Heart left ventricle (tissue), 16 donors: ENCODE data around the gene OR6N2. TPM values are rescaled to one million over a fixed set of nuclear protein-coding genes. Genes with fewer than 3 reads are reported as not detected.
A peak's percentile ranks its signal among the peaks of the same experiment; 100 is the strongest.

ENCODE experiments used
- ATAC-seq, 4 donors: fragments of 200-7000 bp; cut with Tn5 transposase; one replicate each; pipeline ENCODE4 v1.9.1; 2020 to 2022; ENCODE audit warnings: moderate library complexity in 4 of 4, mild to moderate bottlenecking in 3 of 4, moderate number of reproducible peaks in 1 of 4
- DNase-seq, 5 donors: peaks; one replicate each; pipeline ENCODE4 v3.0.0-alpha.2; 2020
- H3K27ac ChIP-seq, 12 donors: fragments of 200-600 bp; sonication (generic) in 4 of 12; one replicate each; pipeline versions ENCODE4 v1.5.0 to v1.8.0; 2016 to 2022; ENCODE audit warnings: mild to moderate bottlenecking in 2 of 12
- H3K27me3 ChIP-seq, 9 donors: fragments of 200-600 bp; sonication (generic) in 2 of 9; one replicate each; pipeline versions ENCODE4 v1.5.1 to v1.8.0; 2016 to 2022; ENCODE audit warnings: mild to moderate bottlenecking in 3 of 9
- H3K36me3 ChIP-seq, 9 donors: fragments of 200-600 bp; sonication (generic) in 2 of 9; one replicate each; pipeline versions ENCODE4 v1.5.0 to v1.8.0; 2018 to 2022; ENCODE audit warnings: mild to moderate bottlenecking in 2 of 9
- H3K4me1 ChIP-seq, 12 donors: fragments of 200-600 bp; sonication (generic) in 4 of 12; one replicate each; pipeline versions ENCODE4 v1.5.0 to v1.8.0; 2016 to 2022; ENCODE audit warnings: mild to moderate bottlenecking in 3 of 12
- H3K4me3 ChIP-seq, 12 donors: fragments of 200-600 bp; sonication (generic) in 4 of 12; one replicate each; pipeline versions ENCODE4 v1.5.0 to v1.8.0; 2017 to 2022; ENCODE audit warnings: mild to moderate bottlenecking in 9 of 12, moderate library complexity in 4 of 12
- H3K9me3 ChIP-seq, 12 donors: fragments of 200-600 bp; sonication (generic) in 4 of 12; one replicate each; pipeline versions ENCODE4 v1.5.0 to v1.8.0; 2016 to 2022; ENCODE audit warnings: mild to moderate bottlenecking in 1 of 12
- POLR2A ChIP-seq, 2 donors: fragments of 450-650 bp; IDR thresholded peaks; one replicate each; pipeline ENCODE4 v1.6.1; 2017; ENCODE audit warnings: antibody characterized with exemption in 2 of 2, mild to moderate bottlenecking in 2 of 2, moderate library complexity in 2 of 2
- WGBS, 4 donors: extraction: QIAGEN DNeasy Blood & Tissue Kit in 2 of 4; methylation state at CpG; one replicate each; pipeline versions ENCODE4 v1.1.5 to v1.1.7; 2013 to 2018; 5-methylcytosine and 5-hydroxymethylcytosine counted together
- intact Hi-C, 10 donors: fragments of 100-400 bp; cut with DNase I; formaldehyde crosslinking; loops; one replicate each; pipeline versions ENCODE4 v1.11.1 to v1.14.2; 2022
- polyA plus RNA-seq, 2 donors: library from polyadenylated mRNA; stranded (reverse); fragments of 200-250 nt; gene quantifications; one replicate each; pipeline ENCODE4 v1.2.3, GENCODE V29; 2013
- total RNA-seq, 9 donors: library from RNA; depleted of rRNA in 2 of 9; stranded (reverse); fragments of >200 nt in 2 of 9; fragmentation: NEBNext Ultra II Directional in 3 of 9; extraction: Animal tissue kit (Norgen Biotek cat#: 25700) in 3 of 9; gene quantifications; one replicate each; pipeline versions ENCODE4 v1.1.0 to v1.2.4, GENCODE V29; 2016 to 2023
- TF ChIP-seq, protein P1 (sequence below), 12 donors: fragments of 200-600 bp; sonication (generic) in 4 of 12; IDR thresholded peaks; one replicate each; pipeline versions ENCODE4 v1.5.0 to v1.8.0; 2018 to 2022; ENCODE audit warnings: antibody characterized with exemption in 12 of 12, mild to moderate bottlenecking in 5 of 12
- donor health status: ischemic (EF 13 %, LVEDD 7.1; RV severe dilation, severe dysfunction).
- donor health status: healthy with polysubstance abuse.
- donor health status: DM: no; HTN: yes; CAD: no.
- donor health status: DM: no; HTN: no; CAD: no.
- donor health status: ischemic (EF 25% LVEDD 6.9; RV normal size, moderate dysfunction).
- donor health status: ischemic (EF 25% LVEDD 5.7; RV mildly dilated, moderate dysfunction).
- donor health status: healthy.
- donor health status: DM: yes; HTN: yes; CAD: no.
- donor health status: ischemic (EF 35%, LVEDD 5.7; RV mildly dilated, moderate dysfunction).
- donor health status: nonischemic (EF 11% LVEDD 7.7; RV severe dilation, severe dysfunction).
- donor health status: DM: yes; HTN: yes; CAD: no.
- donor health status: PGD.
- donor health status: ischemic (EF 29% LVEDD 5.4; RV normal size, mild dysfunction).
- donor health status: nonischemic (EF 23%, LVEDD 6.1; RV moderate dilation, normal function).

Gene OR6N2
- total and polyA plus RNA-seq, 11 donors: not detected

DNA sequence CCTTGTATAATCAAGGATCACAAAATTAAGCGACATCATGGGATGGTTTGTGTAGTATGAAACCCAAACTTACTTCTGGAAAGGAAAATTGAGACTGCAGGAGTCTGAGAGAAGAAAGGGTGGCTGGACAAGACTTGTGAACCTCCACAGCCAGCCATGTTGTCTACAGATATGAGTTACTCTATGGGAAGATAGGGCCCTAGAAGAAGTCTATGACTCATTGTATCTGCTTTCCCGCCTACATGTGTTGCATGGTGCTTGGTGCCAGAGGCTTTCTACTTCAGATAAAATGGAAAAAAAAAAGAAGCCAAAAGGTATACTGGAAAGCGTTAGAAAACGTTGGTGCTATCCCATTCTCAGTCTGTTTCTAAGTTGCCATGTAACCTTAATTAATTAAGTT is 18.7 kb upstream of the OR6N2 start:
- Histone ChIP-seq H3K27ac (peak overlapping the region in 1 of 12 donors; percentile 76), H3K27me3 (peaks cover 0 to 15% (median 0%) of the 10 kb centered on the region in 9 donors), H3K4me1 (peaks cover 0 to 31% (median 0%) of the 10 kb centered on the region in 12 donors), H3K9me3 (no peaks in the 10 kb centered on the region), H3K36me3 (no peaks in the 10 kb centered on the region), H3K4me3 (no peak overlapping the region)
- TF ChIP-seq, protein P1, sequence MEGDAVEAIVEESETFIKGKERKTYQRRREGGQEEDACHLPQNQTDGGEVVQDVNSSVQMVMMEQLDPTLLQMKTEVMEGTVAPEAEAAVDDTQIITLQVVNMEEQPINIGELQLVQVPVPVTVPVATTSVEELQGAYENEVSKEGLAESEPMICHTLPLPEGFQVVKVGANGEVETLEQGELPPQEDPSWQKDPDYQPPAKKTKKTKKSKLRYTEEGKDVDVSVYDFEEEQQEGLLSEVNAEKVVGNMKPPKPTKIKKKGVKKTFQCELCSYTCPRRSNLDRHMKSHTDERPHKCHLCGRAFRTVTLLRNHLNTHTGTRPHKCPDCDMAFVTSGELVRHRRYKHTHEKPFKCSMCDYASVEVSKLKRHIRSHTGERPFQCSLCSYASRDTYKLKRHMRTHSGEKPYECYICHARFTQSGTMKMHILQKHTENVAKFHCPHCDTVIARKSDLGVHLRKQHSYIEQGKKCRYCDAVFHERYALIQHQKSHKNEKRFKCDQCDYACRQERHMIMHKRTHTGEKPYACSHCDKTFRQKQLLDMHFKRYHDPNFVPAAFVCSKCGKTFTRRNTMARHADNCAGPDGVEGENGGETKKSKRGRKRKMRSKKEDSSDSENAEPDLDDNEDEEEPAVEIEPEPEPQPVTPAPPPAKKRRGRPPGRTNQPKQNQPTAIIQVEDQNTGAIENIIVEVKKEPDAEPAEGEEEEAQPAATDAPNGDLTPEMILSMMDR (IDR thresholded peaks at IDR 0.05): no peak
- TF ChIP-seq POLR2A (IDR thresholded peaks at IDR 0.05): no peak
- 83 to 85% (median 83%) methylated on average over 4 of the region's 4 CpGs for WGBS, 4 donors
- ATAC-seq: no peak
- DNase-seq: no peak
- intact Hi-C loops: no loop called here

DNA sequence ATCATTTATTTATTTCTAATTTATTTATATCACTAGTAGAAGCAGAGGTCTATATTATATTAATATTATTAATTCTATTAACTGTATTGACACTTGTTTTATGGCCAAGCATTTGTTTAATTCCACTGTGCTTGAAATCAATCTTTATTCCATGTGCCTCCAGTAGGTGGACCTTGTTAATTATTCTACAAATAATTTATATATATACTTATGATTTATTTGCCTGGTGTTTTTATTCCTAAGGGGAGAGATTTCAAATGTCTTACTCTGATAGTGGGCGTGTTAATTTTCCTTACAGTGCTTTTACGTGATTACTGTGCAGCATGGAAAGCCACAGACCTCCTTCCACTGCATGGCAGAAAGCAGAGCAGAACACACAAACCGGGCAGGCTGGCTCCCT is 17.5 kb upstream of the OR6N2 start:
- Histone ChIP-seq H3K9me3 (no peaks in the 10 kb centered on the region), H3K4me3 (no peak overlapping the region), H3K36me3 (no peaks in the 10 kb centered on the region), H3K4me1 (peaks cover 0 to 30% (median 0%) of the 10 kb centered on the region in 12 donors), H3K27me3 (peaks cover 0 to 15% (median 0%) of the 10 kb centered on the region in 9 donors), H3K27ac (no peak overlapping the region)
- DNase-seq (no peak), ATAC-seq (no peak)
- WGBS, 4 donors: 55 to 79% (median 70%) methylated on average over 3 of the region's 3 CpGs
- TF ChIP-seq POLR2A (IDR thresholded peaks at IDR 0.05): no peak
- TF ChIP-seq, protein P1 (IDR thresholded peaks at IDR 0.05): peak in 2 of 12 donors; percentile 5 to 11
- intact Hi-C loops: no loop called here

- Histone ChIP-seq H3K4me1 (no peaks in the 10 kb centered on the region), H3K27me3 (peaks cover 0 to 15% (median 0%) of the 10 kb centered on the region in 9 donors), H3K9me3 (no peaks in the 10 kb centered on the region), H3K27ac (no peak overlapping the region), H3K4me3 (no peak overlapping the region), H3K36me3 (no peaks in the 10 kb centered on the region)
- 62 to 74% (median 66%) methylated on average over 6 of the region's 6 CpGs for WGBS, 4 donors
- DNase-seq: no peak
- intact Hi-C loops: no loop called here
- no peak for ATAC-seq
- no peak for TF ChIP-seq POLR2A (IDR thresholded peaks at IDR 0.05)
- TF ChIP-seq, protein P1 (IDR thresholded peaks at IDR 0.05): no peak
Observed at GRCh38 chr1:158794247-158794646, 13.2 kb upstream of the OR6N2 start.

DNA sequence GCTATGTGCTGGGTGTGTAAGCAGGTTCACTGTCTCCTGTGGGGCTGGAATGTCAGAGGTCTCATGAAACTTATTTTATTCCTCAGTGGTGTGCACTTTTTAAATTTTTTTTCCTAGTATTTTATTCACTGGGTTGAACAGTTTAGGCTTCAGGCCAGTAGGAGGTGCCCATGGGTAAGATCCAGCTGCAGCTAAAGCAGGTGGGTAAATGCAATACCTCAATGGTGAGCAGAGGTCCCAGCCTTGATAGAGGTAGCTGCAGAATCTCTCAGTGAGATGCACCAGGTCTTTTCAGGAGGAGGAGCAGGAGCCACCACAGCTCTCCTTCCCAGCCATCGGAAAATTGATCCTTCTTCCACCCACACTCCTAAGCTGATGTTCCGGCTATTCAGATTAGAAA is 12.6 kb upstream of the OR6N2 start:
- 71 to 90% (median 77%) methylated on average over 2 of the region's 2 CpGs for WGBS, 4 donors
- Histone ChIP-seq H3K4me3 (no peak overlapping the region), H3K27ac (no peak overlapping the region), H3K36me3 (no peaks in the 10 kb centered on the region), H3K4me1 (no peaks in the 10 kb centered on the region), H3K27me3 (peaks cover 0 to 15% (median 0%) of the 10 kb centered on the region in 9 donors), H3K9me3 (no peaks in the 10 kb centered on the region)
- ATAC-seq (no peak), DNase-seq (no peak)
- intact Hi-C loops: no loop called here
- TF ChIP-seq, protein P1 (IDR thresholded peaks at IDR 0.05): peak in 1 of 12 donors; percentile 31
- TF ChIP-seq POLR2A (IDR thresholded peaks at IDR 0.05): no peak
